HG03442 (cell line): Measurements from ENCODE around the gene TTC1.
"Not testable (repeated sequence)": the region's sequence is repeated elsewhere in the genome, so short reads cannot be mapped to it uniquely, and the experiment has no call there.

ENCODE experiments used
- ATAC-seq: cut with Tn5 transposase; IDR thresholded peaks from one replicate; pipeline ENCODE4 v1.9.1; 2021; ENCODE audit warnings: mild to moderate bottlenecking, moderate library complexity; ENCODE audit not compliant: unreplicated experiment

TTC1 gene

DNA sequence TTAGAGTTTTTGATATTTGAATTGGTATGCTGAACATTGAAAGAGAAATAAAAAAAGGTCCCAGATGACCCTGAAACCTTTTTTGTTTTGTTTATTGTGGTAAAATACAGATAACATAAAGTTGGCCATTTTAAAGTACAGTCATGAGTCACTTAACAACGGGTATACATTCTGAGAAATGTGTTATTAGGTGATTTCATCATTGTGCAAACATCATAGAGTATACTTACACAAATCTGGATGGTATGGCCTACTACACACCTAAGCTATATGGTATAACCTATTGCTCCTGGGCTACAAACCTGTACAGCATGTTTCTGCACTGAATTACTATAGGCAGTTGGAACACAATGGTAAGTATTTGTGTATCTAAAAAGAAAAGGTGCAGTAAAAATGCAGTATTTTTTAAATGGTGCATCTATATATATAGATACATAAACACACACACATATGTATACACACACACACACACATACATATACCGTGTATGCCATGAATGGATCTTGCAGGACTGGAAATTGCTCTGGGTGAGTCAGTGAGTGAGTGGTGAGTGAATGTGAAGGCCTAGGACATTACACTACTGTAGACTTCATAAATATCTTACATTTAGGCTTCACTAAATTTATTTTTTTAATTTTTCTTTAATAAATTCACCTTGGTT is 31.0 kb downstream of the TTC1 start:
- ATAC-seq, result no peak

DNA sequence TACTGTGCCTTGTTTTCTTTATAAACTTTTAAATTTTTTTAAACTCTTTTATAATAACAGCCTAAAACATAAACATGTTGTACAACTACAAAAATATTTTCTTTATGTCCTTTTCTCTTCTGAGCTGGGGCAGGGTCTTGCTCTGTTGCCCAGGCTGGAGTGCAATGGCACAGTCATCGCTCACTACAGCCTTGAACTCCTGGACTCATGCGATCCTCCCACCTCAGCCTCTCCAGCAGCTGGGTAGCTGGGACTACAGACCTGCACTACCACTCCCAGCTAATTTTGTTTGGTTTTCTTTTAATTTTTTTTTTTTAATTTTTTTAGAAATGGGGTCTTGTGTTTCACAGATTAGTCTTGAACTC is 31.5 kb downstream of the TTC1 start:
- no peak for ATAC-seq

DNA sequence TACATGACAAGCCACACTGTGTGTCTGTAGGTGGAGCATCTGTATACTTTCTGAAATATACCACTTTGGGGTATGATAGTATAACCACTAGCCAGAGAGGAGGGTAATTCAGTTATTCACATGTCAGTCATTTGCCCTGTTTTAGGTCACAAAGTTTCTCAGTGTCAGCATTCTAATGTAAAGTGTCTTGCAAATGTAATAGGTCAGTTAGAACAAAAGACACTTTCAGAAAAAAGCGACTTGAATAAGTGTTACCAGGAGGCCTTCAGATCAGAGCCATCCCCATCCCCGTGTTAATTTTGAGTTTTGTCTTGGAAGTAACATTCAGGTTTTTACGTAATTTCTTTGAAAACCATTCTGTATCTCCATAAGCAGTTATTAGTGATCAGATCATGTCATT is 33.7 kb downstream of the TTC1 start:
- no peak for ATAC-seq

DNA sequence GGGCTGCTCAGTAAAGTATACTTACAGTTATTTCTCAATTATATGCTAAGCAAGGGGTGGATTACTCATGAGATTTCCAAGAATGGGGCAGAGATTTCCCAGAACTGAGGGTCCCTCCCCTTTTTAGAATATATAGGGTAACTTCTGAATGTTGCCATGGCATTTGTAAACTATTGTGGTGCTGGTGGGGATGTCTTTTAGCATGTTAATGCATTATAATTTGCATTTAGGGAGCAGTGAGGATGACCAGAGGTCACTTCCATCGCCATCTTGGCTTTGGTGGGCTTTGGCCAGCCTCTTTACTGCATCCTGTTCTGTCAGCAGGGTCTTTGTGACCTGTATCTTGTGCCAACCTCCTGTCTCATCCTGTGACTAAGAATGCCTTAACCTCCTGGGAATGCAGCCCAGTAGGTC is 35.5 kb downstream of the TTC1 start:
- ATAC-seq, result no peak

DNA sequence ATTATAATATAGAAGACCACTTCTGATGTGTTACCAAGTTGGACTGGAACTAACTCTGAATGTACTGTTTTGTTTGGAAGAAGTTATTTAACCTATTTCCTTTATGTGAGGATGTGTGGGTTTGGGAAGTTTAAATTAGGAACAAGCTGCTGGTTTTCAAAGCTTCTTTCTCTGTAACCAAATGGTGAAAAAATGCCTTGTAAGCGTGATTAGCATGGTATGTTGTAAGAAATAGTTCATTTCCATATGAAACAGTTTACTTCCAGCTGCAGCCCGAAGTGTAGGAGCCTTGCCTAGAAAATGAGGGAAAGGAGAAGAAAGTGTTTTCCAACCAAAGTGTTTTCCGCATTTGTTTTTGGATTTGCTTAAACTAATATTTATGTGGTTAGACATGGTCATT is 36.0 kb downstream of the TTC1 start:
- ATAC-seq, result no peak

DNA sequence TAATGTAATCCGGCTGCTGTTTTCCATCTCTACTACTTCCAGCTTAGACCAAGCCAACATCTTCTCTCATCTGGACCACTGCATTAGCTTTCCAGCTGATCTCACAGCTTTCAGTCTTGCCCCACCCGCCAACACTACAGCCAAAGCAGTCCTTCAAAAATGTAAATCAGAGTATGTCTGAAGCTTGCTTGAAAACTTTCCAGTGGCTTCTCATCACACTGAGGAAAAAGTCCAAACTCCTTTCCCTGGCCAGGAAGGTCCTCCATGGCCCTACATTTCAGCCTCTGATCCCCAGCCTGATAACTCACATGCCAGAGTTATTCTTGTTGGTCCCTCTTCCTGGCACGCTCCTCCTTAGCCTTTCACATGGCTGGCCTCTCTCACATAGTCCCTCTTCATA is 38.5 kb downstream of the TTC1 start:
- no peak for ATAC-seq

DNA sequence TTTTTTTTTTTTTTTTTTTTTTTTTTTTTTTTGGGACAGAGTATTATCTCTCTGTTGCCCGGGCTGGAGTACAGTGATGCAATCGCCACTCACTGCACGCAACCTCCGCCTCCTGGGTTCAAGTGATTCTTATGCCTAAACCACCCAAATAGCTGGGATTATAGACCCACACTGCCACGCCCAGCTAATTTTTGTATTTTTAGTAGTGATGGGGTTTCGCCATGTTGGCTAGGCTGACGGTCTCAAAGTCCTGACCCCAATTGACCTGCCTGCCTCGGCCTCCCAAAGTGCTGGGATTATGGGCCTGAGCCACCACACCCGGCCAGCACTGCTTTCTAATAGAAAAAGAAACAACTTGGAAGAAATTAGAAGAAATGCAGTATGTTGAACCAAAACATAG is 39.2 kb downstream of the TTC1 start:
- no peak for ATAC-seq

DNA sequence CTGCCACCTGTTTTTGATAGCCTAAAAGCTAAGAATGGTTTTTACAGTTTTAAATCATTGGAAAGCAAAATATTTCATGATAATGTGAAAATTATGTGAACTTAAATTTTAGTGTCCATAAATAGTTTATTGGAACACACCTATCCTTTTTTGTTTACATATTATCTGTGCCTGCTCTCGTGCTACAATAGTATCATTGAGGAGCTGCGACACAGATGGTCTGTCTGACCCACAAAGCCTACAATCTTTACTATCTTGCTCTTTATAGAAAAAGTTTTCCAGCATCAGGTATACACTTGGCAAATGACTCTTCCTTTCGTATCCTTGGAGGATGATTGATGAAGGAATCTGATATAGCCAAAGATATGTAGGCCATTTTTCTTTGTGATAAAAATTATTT is 40.2 kb downstream of the TTC1 start:
- ATAC-seq, result no peak

DNA sequence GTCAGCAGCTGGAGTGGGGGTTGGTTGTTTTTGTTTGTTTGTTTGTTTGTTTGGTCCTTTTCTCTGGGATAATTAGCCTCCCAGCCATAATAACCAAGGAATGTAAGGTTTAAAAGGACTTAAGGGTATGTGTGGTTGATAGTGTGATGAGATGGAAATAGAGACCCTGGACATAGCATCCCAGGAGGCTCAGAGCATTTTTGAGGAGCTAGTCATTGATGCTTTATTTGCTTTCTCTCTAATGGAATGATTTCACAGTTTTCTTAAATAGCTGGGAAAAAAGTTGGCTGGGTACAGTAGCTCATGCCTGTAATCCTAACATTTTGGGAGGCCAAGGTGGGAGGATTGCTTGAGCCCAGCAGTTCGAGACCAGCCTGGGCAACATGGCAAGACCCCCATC is 45.1 kb downstream of the TTC1 start:
- ATAC-seq, result no peak

DNA sequence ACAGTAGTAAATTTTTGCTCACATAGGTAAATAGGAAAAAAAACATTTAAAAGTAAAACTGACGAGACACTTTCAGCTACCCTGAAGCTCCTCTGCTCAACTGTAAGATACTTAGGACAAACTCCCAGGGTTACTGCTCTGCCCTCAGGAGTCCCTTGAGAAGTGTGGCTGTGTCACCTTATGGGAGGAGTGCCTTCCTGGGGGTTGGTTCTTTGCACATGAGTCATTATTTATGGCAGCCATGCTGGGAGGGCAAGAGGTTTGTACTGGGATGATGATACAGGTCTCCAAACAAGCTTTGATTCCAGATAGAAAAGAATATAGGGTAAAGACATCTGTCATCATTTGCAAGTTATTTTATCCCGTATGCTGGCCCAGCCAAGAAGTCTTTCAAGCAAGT is 45.9 kb downstream of the TTC1 start:
- no peak for ATAC-seq

DNA sequence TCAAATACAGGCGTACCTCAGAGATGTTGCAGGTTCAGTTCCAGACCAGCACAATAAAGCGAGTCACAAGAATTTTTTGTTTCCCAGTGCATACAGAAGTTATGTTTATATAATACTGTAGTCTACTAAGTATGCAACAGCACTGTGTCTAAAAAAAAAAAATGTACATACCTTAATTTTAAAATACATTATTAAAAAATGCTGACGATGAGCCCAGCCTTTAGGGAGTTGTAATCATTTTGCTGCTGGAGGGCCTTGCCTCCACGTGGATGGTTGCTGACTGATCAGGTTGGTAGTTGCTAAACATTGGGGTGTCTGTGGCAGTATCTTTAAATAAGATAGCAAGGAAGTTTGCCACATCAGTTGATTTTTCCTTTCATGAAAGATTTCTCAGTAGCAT is 48.3 kb downstream of the TTC1 start:
- no peak for ATAC-seq

DNA sequence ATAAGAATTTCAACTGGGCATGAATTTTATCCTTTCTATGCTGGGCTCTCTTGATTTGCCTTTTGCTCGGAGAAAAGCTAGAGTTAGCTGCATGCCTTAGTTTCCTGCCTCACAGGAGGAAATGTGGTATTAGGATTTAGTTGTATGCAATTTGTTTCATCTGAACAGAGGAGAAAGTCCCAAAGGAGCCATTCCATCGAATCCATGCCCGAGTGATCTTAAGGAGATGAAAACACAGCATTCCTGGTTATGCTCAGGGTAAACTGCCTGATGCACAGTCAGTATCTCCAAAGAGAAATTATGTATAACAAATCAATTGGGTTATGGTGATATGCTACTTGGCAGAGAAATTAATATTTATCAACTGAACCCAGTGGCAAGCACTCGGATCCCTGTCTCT is 51.1 kb downstream of the TTC1 start:
- no peak for ATAC-seq

DNA sequence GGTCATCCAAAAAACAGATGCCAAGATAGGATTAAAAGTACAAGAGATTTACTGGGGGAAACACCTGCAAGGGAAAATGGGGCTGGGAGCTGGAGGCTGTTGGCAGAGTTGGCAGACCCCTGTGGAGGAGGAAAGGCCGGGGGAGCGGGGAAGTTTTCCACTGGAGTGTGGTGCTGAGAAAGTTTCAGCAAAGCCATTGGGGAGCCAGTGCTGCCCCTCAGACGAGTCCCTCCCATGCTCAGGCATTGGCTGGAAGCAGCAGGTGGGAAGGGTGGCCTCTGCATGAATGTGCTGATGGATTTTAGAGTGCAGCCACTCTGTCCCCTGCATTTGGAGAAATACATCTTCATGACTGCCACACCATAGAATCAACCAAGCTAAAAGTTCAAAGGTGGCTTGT is 52.8 kb downstream of the TTC1 start:
- no peak for ATAC-seq

DNA sequence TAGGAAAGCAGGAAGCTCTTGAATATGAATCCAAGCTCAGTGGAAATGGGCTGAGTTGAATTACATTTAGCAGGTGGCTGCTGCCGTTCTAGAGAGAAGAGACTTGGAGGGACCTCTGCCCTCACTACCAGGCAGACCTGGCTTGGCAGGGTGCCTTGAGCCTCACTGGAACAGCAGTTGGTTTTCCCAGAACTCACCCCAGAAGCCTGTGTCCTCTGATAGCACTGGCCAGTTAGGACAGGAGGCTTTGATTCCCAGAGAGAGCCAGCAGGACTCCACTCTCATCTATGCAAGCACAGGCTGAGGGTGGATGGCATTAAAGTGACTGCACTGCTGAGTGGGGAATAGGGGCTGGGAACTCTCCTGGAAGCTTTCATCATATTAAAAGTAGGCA is 55.5 kb downstream of the TTC1 start:
- ATAC-seq, result no peak

DNA sequence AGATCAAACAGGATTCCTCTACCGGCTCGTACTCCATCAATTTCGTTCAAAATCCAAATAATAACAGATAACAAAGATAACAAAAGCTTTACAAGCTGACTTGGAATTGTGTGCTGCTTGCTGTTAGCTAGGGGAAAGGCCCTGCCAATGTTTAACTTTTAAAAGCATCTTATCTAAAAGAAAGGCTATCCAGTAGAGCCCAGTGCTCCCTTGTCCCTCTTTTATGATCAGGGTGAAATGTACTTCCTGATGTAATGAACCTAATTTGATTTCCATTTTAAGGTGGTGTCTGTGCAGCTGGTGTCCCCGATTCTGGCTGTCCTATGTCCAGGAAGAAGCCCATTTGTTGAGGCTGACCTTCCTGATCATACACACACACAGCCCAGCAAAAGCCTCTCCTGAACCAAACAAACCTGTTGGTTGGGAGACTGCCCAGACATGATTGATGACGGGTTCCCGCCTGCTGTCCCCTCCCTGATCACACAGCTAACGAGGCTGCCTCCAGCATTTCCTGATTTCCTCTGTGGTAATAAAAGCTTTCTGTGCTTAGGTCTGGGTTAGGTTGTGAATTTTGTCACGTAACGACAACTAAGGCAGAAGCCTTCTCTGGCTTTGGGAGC is 56.2 kb downstream of the TTC1 start:
- no peak for ATAC-seq

DNA sequence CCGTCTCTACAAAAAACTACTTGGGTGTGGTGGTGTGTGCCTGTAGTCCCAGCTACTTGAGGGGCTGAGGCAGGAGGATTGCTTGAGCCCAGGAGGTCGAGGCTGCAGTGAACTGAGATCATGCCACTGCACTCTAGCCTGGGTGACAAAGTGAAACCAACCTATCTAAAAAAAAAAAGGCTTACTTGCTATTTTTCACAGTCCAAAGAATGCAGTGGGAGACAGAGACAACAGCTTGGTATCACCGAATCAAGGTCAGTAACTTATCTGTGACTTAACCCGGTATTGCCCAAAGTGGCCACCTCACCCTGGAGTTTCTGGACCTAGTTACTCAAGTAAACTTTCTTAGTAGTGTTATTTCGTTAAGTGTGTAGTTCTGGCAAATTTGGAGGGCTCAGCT is 60.2 kb downstream of the TTC1 start:
- ATAC-seq, result not testable (repeated sequence)

DNA sequence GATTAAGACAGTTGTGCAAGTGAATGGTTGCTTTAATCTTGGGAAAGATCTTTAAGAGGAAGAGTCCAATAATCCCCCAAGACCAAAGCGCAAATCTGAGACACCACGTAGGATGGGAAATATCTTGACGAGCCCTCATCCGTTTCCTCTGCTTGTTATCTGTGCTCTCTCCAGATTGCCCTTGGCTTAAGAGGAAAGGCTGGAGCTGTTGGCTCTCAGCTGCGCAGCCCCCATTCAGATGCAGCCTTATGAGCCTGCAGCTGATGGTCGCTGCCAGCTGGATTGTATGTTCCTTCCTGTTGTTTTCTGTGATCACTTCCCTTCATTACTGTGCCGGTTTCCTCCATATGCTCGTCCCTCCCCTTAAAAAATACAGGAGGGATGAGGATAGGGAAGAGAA is 62.6 kb downstream of the TTC1 start:
- no peak for ATAC-seq

DNA sequence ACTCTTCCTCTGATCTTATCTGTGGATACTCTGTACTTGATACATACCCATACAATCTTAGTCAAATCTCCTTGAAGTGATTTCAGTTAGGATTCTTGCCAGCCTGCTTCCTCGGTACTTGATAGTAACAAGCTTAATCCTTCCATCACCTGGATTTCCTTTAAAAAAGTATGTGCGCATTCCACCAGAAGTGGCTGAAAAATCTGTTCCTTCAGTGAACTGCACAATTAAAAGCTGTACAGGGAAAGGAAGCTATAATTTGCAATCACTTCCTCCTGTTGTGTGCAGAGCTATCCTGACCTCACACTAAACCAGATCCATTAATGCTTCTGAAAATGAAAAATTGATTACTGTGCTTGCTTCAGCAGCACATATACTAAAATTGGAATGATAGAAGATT is 63.0 kb downstream of the TTC1 start:
- no peak for ATAC-seq

DNA sequence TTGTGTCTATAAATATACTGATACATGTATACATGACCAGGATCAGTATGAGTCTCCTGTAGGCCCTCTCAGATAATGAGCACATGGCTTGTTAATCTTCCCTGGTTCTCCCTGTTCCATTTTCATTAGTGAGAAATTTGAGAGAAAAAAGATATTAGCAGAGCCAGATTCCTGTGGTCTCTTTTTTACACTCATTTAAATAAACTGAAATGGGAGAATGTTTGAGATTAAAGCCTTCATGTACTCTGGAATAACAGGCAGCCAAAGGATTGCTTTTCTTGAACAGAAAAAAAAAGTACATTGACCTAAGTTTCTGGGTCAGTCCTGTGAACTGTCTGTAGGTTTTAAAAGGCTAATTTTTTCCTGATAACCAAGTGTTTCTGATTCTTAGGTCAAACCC is 66.1 kb downstream of the TTC1 start:
- ATAC-seq, result no peak

DNA sequence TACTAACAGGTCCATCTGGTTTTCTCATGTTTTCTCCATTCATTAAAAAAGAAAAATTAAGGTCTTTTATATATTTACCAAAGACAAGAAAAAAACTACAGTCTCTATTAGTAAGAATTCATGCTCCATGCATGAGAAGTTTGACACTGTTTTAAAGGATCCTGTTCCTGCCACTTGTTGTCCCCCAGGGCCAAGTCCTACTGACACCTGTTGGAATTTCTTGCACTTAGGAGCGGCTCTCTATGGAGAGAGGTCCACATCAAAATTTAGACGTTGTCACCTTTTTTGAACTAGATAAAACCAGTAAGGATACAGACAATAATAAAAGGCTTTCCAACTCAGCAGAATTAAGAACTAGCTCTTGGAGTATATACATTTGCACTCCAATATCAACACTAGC is 68.1 kb downstream of the TTC1 start:
- no peak for ATAC-seq

DNA sequence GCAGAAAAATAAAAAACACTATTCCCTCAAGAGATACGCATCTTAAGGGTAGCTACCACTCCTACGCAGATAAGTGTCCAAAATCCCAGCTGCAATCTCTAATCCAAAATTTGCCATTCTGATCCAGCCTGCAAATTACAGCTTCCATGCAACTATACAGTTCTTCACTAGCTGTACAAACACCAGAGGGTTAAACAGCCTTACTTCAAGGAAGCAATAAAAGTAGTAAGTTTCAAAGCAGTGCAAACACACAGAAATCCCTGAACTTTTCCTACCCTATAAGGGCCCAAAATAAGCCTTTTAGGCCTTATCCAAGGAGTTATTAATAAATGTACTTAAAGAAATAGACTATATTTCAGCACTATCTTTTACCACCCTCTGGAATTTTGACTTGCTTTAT is 70.8 kb downstream of the TTC1 start:
- ATAC-seq, result no peak

DNA sequence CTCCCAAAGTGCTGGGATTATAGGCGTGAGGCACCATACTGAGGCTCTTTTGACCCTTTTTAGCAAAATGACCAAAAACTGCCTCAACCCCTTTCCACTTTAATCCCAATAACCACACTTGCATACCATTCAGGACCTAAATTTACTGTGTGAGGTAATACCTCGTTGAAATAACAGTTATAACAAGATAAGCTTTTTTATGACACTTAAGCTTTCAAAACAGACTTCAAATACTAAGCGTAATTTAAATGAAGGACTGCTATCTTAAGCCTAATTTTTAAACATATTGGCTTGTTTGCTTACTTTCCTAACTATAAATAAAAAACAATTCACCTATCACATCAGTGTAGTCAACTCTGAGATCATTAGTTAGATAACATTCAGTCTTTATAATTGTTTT is 72.6 kb downstream of the TTC1 start:
- ATAC-seq, result no peak
